HG02610 (cell line): ENCODE data around the gene PTPN4.
"Not testable (repeated sequence)": the region's sequence is repeated elsewhere in the genome, so short reads cannot be mapped to it uniquely, and the experiment has no call there.

Source experiments
- ATAC-seq: cut with Tn5 transposase; IDR thresholded peaks from one replicate; pipeline ENCODE4 v1.9.1; 2021; ENCODE audit warnings: mild to moderate bottlenecking, moderate library complexity; ENCODE audit not compliant: unreplicated experiment

Gene PTPN4

DNA sequence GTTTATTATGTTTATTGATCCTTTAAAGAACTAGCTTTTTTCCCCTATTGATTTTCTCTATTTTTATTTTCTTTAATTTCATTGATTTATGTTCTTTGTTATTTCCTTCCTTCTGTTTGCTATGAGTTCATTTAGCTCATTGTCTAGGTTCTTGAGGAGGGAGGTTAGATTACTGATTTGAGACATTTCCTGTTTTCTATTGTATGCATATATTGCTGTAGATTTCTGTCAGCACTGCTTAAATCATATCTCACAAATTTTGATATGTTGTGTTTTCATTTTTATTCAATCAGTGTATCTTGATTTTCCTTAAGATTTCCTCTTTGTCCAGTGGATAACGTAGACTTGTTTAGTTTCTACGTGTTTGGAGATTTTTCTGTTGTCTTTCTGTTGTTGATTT is 43.4 kb downstream of the PTPN4 start:
- no peak for ATAC-seq

DNA sequence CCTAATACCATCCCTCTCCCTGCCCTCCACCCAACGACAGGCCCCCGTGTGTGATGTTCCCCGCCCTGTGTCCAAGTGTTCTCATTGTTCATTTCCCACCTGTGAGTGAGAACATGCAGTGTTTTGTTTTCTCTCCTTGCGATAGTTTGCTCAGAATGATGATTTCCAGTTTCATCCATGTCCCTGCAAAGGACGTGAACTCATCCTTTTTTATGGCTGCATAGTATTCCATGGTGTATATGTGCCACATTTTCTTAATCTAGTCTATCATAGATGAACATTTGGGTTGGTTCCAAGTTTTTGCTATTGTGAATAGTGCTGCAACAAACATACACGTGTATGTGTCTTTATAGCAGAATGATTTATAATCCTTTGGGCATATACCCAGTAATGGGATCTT is 44.7 kb downstream of the PTPN4 start:
- not testable (repeated sequence) for ATAC-seq

DNA sequence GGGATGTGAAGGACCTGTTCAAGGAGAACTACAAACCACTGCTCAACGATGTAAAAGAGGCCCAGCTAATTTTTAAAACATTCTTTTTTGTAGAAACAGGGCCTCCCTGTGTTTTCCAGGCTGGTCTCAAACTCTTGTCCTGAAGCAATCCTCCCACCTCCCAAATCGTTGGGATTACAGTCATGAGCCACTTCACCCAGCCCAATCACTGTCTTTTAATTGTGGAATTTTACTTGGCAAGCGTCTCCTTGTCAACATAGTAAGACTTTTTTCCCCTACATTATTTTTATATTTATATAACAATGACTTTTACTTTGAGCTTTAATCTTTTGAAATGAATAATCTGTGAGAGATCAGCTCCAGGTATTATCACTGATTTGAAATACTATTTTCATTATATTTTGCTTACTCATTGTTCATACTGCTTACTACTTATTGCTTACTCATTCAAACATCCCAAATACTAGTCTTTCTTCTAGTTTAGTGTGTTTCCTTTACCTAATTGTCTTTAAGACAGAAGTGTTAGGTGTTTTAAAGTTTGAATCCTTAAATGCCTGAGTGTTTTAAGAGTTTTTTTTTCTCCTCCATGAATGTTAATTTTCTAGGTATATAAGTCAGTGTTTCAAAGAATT is 48.9 kb downstream of the PTPN4 start:
- ATAC-seq = no peak

DNA sequence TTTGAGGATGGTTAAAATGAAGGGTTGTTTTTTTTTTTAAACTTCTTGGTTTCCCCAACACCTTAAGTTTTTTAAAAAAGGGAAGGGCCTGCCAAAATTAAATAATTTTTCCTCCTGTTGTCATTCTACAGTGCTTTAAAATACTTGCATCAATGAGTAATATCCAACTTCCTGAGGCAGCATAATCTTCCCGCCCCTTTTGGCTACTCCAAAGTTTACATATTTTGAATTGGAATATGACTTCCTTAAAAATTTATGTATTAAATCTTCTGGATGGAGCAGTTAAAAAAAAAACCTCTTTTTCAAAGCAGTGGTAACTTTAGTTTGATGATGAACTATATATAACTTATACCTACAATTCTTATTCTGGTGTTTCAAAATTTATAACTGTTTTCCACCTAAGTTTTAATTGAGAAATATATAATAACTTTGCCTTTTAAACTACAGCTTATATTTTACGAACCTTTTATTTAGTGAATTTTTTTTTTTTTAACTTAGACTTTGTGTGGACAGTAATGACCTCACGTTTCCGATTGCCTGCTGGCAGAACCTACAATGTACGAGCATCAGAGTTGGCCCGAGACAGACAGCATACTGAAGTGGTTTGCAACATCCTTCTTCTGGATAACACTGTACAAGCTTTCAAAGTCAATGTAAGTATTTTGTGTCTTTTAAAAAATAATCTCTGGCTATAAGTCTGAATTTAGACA is 49.8 kb downstream of the PTPN4 start:
- ATAC-seq = no peak

DNA sequence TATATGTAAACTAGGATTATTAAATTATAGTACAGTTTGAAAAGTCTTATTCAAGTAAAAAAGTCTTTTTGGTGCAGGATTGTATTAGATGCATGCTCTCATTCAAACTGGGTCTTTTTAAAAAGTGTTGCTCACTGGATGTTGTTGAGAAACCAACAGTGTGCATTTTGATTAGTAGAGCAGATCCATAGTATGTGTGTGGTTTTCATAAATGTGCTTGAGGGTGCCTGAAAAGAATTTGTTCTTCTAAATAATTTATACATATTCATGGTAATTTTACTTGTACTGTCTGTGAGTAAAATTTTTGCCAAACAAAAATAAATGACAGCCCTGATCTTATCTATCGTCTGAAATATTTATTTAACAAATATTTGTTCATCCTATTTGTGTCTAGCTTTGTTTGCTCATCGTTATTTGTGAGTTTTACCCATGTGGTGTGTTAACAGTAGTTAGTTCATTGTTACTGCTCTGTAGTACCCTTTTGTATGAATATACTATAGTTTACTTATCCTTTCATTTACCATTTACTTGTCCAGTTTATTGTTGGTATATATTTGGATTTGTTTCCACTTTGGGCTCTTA is 50.4 kb downstream of the PTPN4 start:
- ATAC-seq = no peak

DNA sequence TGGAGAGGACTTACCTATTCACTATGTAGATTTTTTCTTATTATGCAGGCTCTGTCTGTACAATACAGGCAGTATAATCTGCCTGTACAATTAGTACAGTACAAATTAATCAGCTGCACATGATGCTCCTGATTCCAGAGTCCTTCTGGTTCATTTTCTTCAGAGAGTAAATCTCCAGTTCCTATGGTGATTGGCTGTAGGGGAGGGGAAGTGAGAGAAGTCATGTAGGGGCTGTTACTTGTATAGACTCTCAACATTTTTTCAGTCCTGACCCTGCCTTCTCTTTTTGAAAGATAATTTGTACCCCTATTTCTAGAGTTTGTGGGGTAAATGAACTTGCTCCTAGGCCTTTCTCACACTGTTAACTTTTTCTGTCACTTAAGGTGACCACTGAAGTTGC is 54.5 kb downstream of the PTPN4 start:
- no peak for ATAC-seq

DNA sequence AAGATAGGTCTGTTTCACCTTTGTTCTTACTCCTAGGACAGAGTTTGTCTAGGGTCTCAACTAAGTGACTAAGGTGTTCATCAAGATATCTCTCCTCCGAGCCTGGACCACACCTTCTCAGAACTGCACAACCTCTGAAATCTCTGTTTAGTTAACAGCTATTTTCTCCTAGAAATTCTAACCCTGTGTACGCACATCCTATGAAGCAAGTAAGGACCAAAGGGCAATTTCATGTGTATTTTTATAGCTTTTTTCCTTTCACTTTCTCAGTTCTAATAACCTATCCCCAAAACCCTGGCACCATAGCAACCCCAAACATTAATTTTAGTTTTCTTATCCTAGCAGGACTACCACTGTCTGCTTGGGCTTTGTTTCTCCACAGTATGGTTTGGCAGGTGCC is 59.1 kb downstream of the PTPN4 start:
- no peak for ATAC-seq

DNA sequence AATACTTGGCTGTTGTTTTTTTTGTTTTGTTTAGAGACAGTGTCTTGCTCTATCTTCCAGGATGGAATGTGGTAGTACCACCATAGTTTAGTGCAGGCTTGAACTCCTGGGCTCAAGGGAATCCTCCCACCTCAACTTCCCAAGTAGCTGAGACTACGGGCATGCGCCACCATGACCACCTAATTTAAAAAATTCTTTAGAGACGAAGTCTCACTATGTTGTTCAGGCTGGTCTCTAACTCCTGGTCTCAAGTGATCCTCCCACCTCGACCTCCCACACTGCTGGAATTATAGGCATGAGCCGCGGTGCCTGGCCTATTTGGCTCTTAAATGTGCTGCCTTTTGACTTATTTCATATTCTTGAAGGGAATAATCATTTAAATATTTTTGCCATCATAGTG is 60.1 kb downstream of the PTPN4 start:
- no peak for ATAC-seq

DNA sequence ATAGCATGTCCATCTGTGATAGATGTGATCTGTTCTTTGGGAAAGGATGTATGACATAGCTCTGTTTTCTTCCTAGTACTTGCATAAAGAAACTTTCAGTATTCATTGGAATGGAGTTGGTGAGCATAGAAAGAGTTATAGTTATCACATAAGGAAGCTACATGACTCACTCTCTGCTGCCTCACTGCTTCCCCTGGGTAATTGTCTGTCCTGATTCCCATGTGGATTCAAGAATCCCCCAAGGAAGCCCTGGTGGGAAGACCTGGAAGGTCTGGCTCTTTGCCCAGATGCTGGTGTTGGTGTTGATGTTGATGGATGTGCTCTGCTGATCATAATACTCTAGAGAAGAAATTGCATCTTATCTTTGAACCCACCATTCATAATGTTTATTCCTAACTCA is 60.6 kb downstream of the PTPN4 start:
- ATAC-seq = no peak

DNA sequence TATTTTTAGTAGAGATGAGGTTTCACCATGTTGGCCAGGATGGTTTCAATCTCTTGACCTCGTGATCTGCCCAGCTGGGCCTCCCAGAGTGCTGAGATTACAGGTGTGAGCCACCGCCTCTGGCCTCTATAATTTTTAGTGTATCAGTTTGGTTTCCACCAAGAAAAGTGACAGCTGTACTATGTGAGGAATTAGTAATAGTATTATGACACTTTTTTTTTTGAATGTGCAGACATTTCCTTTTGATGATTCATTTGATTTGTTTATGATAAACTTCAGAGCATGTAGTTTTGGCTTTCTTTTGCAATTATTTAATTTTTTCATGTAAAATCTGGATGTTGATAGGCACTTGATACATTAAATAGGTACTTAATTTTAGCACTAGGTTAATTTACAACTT is 61.5 kb downstream of the PTPN4 start:
- ATAC-seq = no peak

DNA sequence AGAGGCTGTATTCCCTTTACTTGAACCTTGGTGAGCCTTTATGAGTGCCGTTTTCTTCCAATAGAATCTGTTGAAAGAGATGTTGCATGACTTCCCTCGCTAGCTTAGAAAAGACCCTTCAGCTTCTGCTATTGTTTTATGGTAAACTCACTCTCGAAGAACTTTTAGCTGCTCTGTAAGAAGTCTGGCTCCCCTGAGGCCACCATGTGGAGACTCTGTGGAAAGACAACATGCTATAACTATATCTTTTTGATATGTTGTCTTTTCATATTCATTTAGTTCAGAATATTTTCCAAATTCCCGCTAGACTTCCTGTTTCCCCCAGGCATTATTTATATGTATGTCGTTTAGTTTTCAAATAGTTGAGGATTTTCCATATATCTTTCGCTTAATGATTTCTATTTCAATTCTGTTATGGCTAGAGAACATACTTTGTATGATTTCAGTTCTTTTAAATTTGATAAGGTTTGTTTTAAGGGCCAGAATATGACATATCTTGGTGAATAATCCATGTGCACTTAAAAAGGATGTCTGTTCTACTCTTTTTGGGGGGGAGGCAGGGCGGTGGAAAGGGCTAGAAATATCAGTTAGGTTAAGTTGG is 64.1 kb downstream of the PTPN4 start:
- ATAC-seq = no peak

DNA sequence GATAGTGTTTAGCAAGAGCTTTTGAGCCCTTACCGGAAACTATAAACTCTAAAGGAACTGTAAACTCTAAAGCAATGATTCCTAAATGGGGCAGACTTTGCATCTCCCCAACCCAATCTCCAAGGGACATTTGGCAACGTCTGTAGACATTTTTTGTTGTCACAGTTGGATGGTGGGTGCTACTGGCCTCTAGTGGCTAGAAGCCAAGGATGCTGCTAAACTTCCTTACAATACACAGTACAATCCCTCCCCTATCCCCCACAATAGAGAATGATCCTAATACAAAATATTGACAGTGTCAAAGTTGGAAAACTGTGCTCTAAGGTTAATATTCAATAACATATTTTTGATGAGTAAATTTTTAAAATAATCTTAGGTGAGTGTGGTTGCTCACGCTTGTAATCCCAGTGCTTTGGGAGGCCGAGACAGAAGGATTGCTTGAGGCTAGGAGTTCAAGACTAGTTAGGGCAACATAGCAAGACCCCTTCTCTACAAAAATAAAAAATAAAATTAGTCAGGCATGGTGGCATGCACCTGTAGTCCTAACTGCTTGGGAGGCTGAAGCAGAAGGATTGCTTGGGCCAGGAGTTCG is 66.7 kb downstream of the PTPN4 start:
- no peak for ATAC-seq

DNA sequence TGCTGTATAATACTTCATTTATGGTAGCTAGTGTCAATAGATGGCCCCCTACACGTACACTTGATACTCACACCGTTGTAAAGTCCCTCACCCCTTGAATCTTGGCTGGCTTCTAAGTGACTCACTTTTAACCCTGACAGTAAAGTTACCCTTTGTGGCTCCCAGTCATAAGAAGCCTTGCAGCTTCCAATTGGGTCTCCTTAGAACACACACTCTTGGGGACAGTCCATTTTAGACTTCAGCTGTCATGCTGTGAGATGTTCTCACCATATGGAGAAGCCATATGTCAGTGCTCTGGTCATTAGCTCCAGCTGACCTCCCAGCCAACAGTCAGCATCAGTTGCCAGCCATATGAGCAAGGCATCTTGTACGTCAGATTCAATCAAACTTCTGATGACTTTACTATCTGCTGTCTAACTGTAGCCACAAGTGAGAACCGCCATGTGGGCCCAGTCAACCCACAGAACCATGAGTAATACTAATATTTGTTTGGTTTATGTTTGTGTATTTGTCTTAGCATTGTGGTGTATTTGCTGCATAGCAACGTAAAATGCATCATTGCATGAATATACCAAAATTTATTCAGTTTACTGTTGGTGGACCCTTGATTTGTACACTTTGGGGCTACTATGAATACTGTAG is 68.3 kb downstream of the PTPN4 start:
- peak; percentile 83 for ATAC-seq

DNA sequence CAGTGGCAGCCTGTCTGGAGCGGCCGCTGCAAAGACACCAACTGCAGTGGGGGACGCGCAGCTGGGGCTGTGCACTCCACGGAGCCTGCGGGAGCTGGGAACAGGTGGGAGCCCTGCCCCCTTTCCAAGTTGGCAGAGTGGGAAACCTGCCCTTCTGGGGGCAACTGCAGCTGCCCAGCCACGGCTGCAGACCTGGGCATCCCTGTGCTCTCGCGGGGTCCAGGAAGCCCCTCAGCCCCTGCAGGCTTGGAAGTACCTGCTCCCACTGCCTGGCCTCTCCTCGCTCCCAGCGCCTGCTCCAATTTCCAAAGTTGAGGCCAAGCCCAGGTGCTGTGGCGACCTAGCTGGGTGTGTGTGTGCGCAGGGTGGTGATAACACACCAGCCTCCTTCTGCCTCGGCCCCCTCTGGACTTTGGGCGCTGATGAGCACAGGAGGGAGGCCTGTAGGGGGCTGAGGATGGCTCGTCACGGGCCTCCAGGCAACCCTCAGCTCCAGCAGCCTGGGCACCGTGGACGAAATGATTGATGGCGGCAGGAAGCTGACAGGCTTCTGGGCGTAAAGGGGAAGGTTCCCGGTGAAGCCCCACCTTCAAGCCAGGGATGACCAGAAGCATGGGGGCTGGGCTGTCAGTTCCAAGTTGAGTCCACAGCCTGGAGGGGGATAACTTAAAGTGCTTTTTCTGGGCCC is 76.9 kb downstream of the PTPN4 start:
- ATAC-seq = no peak

DNA sequence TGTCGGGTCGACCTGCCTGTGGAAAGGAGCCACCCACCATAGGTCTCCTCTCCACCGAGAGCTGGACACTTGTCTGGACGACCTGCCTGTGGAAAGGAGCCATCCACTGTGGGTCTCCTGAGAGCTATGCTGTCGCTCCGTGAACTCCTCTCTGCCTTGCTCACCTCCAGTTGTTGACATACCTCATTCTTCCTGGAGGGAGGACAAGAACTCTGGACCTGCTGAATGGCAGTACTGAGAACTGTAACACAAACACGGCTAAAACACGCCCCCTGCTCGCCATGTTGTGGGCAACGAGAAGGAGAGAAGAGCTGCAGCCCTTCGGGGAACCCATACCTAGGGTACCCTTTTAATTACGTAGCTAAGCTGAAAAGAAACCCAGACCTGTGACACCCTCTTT is 77.6 kb downstream of the PTPN4 start:
- ATAC-seq = no peak

DNA sequence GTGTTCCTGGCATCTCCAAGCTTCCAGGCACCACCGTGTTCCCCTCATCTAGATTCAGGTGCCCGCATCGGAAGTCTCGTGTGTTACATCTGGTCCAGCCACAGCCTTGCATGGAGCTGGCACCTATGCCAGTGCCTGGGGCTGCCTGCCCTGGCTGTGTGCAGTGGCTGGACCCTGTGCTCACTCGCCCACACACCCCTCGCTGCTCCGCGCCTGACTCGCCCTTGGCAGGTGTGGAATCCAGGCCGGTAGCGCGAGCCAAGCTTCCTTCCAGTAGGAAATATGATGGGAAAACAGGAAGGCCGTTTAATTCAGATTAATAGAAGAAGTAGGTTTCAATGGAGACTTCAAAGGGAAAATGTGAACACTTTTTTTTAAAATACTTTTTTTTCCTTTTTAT is 78.0 kb downstream of the PTPN4 start:
- no peak for ATAC-seq

DNA sequence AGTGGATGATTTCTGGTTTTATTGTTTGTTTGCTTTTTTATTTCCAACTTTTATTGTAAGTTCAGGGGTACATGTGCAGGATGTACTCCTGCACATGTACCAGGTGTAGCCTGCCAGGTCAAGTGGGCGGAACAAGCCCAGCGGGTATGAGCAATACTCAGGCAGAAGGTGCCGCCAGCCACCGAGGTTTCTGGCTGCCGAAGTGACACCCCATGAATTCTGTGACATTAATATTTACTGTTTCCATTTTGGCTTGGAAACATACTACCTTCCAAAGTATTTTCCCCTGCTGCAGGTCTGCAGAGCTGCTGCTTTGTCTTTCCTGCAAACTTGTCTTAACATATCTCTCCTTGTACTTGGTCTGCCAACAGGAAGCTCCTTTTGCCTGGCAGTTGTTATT is 78.5 kb downstream of the PTPN4 start:
- ATAC-seq = no peak

DNA sequence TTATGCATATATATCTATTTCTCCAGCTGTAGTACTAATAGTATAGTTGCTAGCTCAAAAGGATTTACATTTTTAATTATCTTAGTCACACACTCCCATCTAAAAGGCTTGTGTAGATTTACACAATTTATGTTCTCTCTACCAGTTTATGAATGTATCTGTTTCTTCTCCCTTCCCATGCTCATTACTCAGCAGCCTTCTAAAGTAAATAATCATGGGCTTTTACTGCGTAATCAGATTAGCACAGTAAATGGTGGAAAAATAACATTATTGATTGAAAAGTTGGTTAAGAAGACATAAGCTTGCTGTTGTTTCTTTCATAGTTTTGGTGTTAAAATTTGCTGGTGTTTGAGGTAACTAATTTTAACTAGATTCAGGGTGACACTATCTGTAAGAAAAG is 81.8 kb downstream of the PTPN4 start:
- ATAC-seq = no peak

DNA sequence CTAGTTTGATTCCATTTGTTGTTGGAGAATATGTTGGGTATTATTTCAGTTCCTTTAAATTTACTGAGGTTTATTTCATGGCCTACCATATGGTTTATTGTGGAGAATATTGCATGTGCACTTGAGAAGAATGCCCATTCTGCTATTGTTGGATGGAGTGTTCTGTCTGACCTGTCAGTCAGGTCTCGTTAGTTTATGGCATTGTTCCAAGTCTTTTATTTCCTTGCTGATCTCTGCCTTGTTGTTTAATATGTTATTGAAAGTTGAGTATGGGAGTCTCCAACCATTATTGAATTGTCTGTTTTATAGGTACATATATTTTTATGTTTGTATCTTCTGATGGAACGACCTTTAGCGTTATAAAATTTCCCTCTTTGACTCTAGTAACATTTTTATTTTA is 86.3 kb downstream of the PTPN4 start:
- no peak for ATAC-seq

DNA sequence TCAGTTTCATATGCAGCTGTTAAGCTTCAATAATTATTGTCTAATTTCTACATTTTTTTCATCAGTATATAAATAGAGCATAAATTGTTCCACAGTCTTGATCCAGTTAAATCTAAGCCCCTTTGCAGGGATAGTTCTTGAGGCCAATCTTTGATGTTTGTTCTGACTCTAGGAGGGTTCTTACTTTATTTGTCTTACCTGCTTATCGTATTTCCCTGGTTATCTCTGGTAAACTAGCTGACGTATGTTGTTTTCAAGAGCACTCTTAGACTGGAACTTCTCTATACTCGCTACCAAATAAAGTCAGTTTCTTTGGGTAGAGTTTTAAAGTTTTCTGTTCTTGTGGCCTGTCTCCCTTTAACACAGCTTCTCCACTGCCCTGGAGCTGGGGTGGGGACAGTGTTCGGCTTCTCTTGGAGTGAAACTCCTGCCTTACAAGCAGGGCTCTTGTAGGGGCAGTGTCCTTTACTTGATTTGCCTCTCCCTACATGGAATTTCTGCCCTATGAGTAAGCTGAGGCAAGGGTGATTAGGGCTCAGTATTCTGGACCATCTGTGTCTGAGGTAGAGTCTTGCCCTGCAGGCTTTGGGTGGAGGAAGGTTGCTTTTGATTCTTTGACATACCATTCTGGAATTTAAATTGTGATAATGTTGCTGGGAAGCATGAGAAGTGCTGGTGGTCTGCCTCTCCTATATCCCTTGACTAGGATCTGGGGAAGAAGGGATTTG is 90.3 kb downstream of the PTPN4 start:
- ATAC-seq = no peak
